Inflammatory macrophage (primary cell): Measurements from ENCODE around the gene NFATC2.
A peak's percentile ranks its signal among the peaks of the same experiment; 100 is the strongest.

Experiments used
- DNase-seq, 2 donors: peaks; one replicate each; pipeline ENCODE4 v3.0.0-alpha.2; 2020 to 2022

NFATC2 gene

GRCh38 chr20:51469578-51470498 is 72.7 kb downstream of the NFATC2 start:
- DNase-seq = no peak

- no peak for DNase-seq
These were observed 73.5 kb downstream of the NFATC2 start for GRCh38 chr20:51469046-51469445.

- DNase-seq = no peak
These were observed 73.9 kb downstream of the NFATC2 start for GRCh38 chr20:51468636-51469035.

- DNase-seq = no peak
These were observed 74.4 kb downstream of the NFATC2 start for GRCh38 chr20:51467956-51468626.

- no peak for DNase-seq
These were observed 78.5 kb downstream of the NFATC2 start for GRCh38 chr20:51463998-51464397.

GRCh38 chr20:51463560-51463959 is 79.0 kb downstream of the NFATC2 start:
- DNase-seq = no peak

GRCh38 chr20:51462566-51463276 is 79.8 kb downstream of the NFATC2 start:
- DNase-seq = no peak

- peak in 1 of 2 donors; percentile 23 for DNase-seq
These were observed 80.7 kb downstream of the NFATC2 start for GRCh38 chr20:51461846-51462245.

GRCh38 chr20:51461306-51461705 is 81.2 kb downstream of the NFATC2 start:
- no peak for DNase-seq

GRCh38 chr20:51460569-51461265 is 81.8 kb downstream of the NFATC2 start:
- DNase-seq = peak; percentile 9 to 57

GRCh38 chr20:51460163-51460562 is 82.4 kb downstream of the NFATC2 start:
- DNase-seq = no peak

GRCh38 chr20:51458751-51459439 is 83.6 kb downstream of the NFATC2 start:
- DNase-seq = no peak

- DNase-seq = no peak
These were observed 85.0 kb downstream of the NFATC2 start for GRCh38 chr20:51457533-51457932.

GRCh38 chr20:51456511-51457509 is 85.7 kb downstream of the NFATC2 start:
- DNase-seq = peak; percentile 24 to 56

- DNase-seq = no peak
These were observed 88.2 kb downstream of the NFATC2 start for GRCh38 chr20:51454250-51454865.

- no peak for DNase-seq
These were observed 89.7 kb downstream of the NFATC2 start for GRCh38 chr20:51452734-51453365.

GRCh38 chr20:51452091-51452613 is 90.4 kb downstream of the NFATC2 start:
- DNase-seq = no peak

- no peak for DNase-seq
These were observed 91.0 kb downstream of the NFATC2 start for GRCh38 chr20:51451484-51451883.

- no peak for DNase-seq
These were observed 91.5 kb downstream of the NFATC2 start for GRCh38 chr20:51450984-51451383.
